ENCODE results near the gene TPSAB1.

DNA sequence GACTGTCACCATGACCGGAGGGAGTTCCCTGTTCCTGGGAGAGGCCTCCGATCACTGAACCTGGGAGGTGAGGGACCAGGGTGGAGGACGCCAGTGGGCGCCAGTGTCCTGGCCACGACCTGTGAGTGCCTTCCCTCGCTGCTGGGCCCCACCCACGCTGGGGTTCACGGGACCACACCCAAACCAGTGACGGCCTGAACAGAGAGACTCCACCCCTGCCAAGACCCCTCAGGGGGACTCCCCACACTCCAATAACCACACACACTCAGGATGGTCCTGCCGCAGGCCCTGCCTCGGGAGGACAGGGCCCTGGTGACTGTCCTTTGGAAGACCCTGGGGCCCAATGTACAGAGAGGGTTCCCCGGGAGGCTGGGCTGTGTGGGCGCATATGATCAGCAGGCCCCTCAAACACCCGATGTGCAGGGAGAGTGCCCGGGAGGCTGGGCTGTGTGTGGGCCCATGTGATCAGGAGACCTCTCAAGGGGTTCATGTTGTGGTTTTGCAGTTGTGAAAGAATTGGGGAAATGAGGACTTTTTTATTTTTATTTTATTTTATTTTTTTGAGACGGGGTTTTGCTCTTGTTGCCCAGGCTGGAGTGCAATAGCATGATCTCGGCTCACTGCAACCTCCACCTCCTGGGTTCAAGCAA is 41.9 kb downstream of the TPSAB1 start:
- TF ChIP-seq, protein P1, sequence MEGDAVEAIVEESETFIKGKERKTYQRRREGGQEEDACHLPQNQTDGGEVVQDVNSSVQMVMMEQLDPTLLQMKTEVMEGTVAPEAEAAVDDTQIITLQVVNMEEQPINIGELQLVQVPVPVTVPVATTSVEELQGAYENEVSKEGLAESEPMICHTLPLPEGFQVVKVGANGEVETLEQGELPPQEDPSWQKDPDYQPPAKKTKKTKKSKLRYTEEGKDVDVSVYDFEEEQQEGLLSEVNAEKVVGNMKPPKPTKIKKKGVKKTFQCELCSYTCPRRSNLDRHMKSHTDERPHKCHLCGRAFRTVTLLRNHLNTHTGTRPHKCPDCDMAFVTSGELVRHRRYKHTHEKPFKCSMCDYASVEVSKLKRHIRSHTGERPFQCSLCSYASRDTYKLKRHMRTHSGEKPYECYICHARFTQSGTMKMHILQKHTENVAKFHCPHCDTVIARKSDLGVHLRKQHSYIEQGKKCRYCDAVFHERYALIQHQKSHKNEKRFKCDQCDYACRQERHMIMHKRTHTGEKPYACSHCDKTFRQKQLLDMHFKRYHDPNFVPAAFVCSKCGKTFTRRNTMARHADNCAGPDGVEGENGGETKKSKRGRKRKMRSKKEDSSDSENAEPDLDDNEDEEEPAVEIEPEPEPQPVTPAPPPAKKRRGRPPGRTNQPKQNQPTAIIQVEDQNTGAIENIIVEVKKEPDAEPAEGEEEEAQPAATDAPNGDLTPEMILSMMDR (IDR thresholded peaks at IDR 0.05), result no peak
- TF ChIP-seq POLR2A (IDR thresholded peaks at IDR 0.05), result no peak

Data from uterus (tissue), 2 donors.